Upper lobe of left lung (tissue), 6 donors: ENCODE results near the gene CAPN5. TPM values are rescaled to one million over a fixed set of nuclear protein-coding genes. Genes with fewer than 3 reads are reported as not detected.

Source experiments
- ATAC-seq, 2 donors: fragments of 200-7000 bp; cut with Tn5 transposase; one replicate each; pipeline ENCODE4 v1.9.1; 2022; ENCODE audit warnings: mild to moderate bottlenecking in 2 of 2, moderate library complexity in 2 of 2; ENCODE audit not compliant: low FRiP score in 2 of 2
- DNase-seq, 2 donors: peaks; one replicate each; pipeline ENCODE4 v3.0.0-alpha.2; 2019 to 2020
- H3K27ac ChIP-seq, 4 donors: fragments of 200-600 bp; sonication (generic); one replicate each; pipeline ENCODE4 v1.5.1; 2016 to 2019
- H3K27me3 ChIP-seq, 4 donors: fragments of 200-600 bp; sonication (generic); one replicate each; pipeline ENCODE4 v1.5.1; 2017 to 2019
- H3K36me3 ChIP-seq, 4 donors: fragments of 200-600 bp; sonication (generic); one replicate each; pipeline ENCODE4 v1.5.1; 2016 to 2019
- H3K4me1 ChIP-seq, 4 donors: fragments of 200-600 bp; sonication (generic); one replicate each; pipeline ENCODE4 v1.5.1; 2018 to 2019
- H3K4me3 ChIP-seq, 4 donors: fragments of 200-600 bp; sonication (generic); one replicate each; pipeline ENCODE4 v1.5.1; 2017 to 2019; ENCODE audit warnings: mild to moderate bottlenecking in 2 of 4, moderate library complexity in 1 of 4
- H3K9me3 ChIP-seq, 4 donors: fragments of 200-600 bp; sonication (generic); one replicate each; pipeline ENCODE4 v1.5.1; 2018 to 2019
- EP300 ChIP-seq, 4 donors: sonication (generic); formaldehyde crosslinking; IDR thresholded peaks; one replicate each; pipeline ENCODE4 v1.5.1; 2017; ENCODE audit warnings: antibody characterized with exemption in 4 of 4, control low read depth in 2 of 4
- POLR2A ChIP-seq, 4 donors: fragments of 450-650 bp; IDR thresholded peaks; one replicate each; pipeline ENCODE4 v1.5.1; 2016 to 2017; ENCODE audit warnings: antibody characterized with exemption in 4 of 4, mild to moderate bottlenecking in 2 of 4
- POLR2AphosphoS5 ChIP-seq, 2 donors: sonication (generic); formaldehyde crosslinking; IDR thresholded peaks; one replicate each; pipeline ENCODE4 v1.5.1; 2017; ENCODE audit warnings: antibody characterized with exemption in 2 of 2
- WGBS, 2 donors: methylation state at CpG; one replicate each; pipeline ENCODE4 v1.1.5; 2017 to 2018; 5-methylcytosine and 5-hydroxymethylcytosine counted together
- total RNA-seq, 6 donors: library from RNA; depleted of rRNA in 4 of 6; stranded (reverse); fragments of >200 nt in 4 of 6; gene quantifications; one replicate each; pipeline versions ENCODE4 v1.1.0 to v1.2.1, GENCODE V29; 2016 to 2021
- TF ChIP-seq, protein P1 (sequence below), 6 experiments: fragments of 450-650 bp in 4 of 6; fragments of 200-600 bp in 2 of 6; sonication (generic) in 2 of 6; IDR thresholded peaks; one replicate each; pipeline ENCODE4 v1.5.1; 2016 to 2019; ENCODE audit warnings: antibody characterized with exemption in 6 of 6
- donor health status: DM: no; HTN: no; CAD: no; lungs with moderate emphysema.
- donor health status: DM: no; HTN: yes; CAD: no; lungs with severe emphysema.

CAPN5 gene
- total RNA-seq, 6 donors from 2014 or later: 2.6 to 8.4 (median 4.4) TPM

DNA sequence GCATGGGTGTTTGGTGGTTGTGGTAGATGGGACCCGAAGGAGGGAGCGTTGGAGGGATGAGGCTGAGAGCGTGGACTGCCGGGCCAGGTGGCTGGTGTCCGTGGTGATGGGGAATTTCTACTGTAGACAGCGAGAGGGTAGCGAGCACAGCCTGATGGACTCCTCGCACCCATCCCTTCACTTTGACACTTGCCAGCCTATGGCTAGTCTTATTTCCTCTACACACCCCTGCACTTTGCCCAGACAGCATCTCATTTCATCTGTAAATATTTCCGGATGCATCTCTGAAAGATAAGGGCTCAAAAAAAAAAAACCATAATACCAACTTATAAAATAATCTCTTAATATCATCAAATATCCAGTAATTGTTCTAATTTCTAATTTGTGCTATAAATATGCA, 41.7 kb downstream of the CAPN5 start:
- 82 to 91% methylated on average over 9 of the region's 9 CpGs for WGBS, 2 donors
- H3K27ac ChIP-seq: no peak overlapping the region
- no peak for ATAC-seq

DNA sequence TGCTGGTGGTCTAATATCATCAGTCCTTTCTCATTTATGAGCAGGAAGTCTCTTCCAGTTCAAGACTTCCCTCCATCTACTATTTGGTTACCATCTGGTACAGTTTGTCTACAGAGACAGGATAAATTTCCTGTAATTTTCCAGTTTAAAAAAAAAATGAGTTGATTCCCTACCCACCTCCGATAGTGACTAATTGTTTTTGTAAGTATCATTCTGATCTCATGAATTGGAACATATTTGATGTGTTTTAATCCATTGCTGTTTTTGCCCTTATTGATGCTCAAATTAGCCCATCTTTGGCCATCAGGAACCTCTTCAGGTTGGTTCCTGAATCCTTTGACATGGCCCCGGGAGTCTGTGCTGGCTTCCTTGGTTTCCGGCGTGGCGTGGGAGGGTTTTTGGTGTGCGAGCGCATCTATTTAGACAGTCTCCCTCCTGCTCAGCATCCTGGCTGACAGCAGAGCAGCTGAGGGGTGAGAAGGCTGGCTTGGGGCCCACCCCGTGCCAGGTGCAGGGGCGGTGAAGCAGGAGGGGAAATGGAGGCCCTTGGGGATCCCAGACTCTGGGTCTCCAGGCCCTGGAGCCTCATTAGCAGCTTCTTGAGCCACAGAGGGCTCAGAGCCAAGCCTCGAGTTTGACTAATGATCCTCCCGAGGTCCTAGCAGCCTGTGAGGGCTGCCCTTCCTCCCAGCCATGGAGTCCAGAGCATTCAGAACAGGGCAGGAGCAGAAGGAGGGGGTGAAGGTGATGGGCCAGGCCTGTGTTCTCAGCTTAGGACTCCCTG, 42.7 kb downstream of the CAPN5 start:
- no peaks in the 10 kb centered on the region for H3K9me3 ChIP-seq
- no peaks in the 10 kb centered on the region for H3K36me3 ChIP-seq
- no peak overlapping the region for H3K27ac ChIP-seq
- DNase-seq (no peak), ATAC-seq (no peak)
- TF ChIP-seq EP300 (IDR thresholded peaks at IDR 0.05): no peak
- no peak for TF ChIP-seq POLR2AphosphoS5 (IDR thresholded peaks at IDR 0.05)
- TF ChIP-seq, protein P1, sequence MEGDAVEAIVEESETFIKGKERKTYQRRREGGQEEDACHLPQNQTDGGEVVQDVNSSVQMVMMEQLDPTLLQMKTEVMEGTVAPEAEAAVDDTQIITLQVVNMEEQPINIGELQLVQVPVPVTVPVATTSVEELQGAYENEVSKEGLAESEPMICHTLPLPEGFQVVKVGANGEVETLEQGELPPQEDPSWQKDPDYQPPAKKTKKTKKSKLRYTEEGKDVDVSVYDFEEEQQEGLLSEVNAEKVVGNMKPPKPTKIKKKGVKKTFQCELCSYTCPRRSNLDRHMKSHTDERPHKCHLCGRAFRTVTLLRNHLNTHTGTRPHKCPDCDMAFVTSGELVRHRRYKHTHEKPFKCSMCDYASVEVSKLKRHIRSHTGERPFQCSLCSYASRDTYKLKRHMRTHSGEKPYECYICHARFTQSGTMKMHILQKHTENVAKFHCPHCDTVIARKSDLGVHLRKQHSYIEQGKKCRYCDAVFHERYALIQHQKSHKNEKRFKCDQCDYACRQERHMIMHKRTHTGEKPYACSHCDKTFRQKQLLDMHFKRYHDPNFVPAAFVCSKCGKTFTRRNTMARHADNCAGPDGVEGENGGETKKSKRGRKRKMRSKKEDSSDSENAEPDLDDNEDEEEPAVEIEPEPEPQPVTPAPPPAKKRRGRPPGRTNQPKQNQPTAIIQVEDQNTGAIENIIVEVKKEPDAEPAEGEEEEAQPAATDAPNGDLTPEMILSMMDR (IDR thresholded peaks at IDR 0.05): no peak
- TF ChIP-seq POLR2A (IDR thresholded peaks at IDR 0.05): no peak
- 73 to 93% methylated on average over 7 to 11 of the region's 11 CpGs for WGBS, 2 donors
- H3K4me1 ChIP-seq: peaks cover 0 to 8% (median 4%) of the 10 kb centered on the region in 4 donors
- H3K4me3 ChIP-seq: no peak overlapping the region
- H3K27me3 ChIP-seq: no peaks in the 10 kb centered on the region

More for the DNA sequence above, 41.7 kb downstream of the CAPN5 start:
- Histone ChIP-seq H3K9me3 (no peaks in the 10 kb centered on the region), H3K4me3 (no peak overlapping the region), H3K4me1 (peaks cover 0 to 8% (median 4%) of the 10 kb centered on the region in 4 donors), H3K36me3 (no peaks in the 10 kb centered on the region), H3K27me3 (no peaks in the 10 kb centered on the region)
- TF ChIP-seq, protein P1 (IDR thresholded peaks at IDR 0.05): no peak
- DNase-seq: no peak

DNA sequence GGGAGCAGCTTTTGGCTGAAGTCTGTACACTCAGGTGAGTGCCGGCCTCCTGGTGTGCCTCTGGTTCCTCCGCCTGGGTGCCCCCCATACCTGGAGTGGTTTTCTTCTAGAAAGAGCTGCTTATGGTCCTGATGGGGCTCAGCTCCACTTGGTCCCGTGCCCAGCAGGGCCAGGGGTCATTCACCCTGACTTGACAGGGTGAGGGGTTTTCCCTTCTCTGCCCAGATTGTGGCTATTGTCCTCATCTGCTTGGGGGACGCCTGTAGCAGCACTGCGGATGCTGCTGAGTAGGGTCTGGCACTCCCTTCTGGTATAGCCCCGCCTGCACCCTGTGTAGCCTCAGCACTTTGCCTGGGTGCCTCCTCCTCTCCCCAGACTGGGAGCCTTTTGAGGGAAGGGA, 44.1 kb downstream of the CAPN5 start:
- ATAC-seq: no peak
- Histone ChIP-seq H3K4me3 (no peak overlapping the region), H3K27me3 (no peaks in the 10 kb centered on the region), H3K9me3 (no peaks in the 10 kb centered on the region), H3K36me3 (no peaks in the 10 kb centered on the region), H3K4me1 (peaks cover 0 to 8% (median 4%) of the 10 kb centered on the region in 4 donors), H3K27ac (no peak overlapping the region)
- WGBS, 2 donors: 93% methylated on average over 6 of the region's 6 CpGs; no CpG with 5 or more reads in 1 of the 2 donors
- DNase-seq: no peak
- TF ChIP-seq, protein P1 (IDR thresholded peaks at IDR 0.05): no peak
- TF ChIP-seq POLR2A (IDR thresholded peaks at IDR 0.05): no peak
- TF ChIP-seq EP300 (IDR thresholded peaks at IDR 0.05): no peak
- no peak for TF ChIP-seq POLR2AphosphoS5 (IDR thresholded peaks at IDR 0.05)

DNA sequence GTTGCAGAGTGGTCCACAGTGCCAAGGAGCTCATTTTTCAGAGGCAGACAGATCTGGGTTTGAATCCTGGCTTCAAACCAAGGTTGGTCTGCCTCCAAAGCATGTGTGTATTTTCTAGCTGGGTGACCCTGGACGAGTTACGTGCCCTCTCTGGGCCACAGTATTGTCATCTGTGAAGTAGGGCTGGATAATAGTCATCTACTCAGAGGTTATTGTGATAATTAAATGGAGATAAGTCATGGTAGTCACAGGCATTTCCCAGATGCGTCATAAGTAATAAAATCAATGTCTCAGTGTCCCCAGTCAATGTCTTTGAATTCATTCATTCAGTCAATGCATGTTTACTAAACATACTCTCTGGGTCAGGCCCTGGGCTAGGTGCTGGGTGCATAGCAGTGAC, 44.5 kb downstream of the CAPN5 start:
- Histone ChIP-seq H3K36me3 (no peaks in the 10 kb centered on the region), H3K27ac (no peak overlapping the region), H3K9me3 (no peaks in the 10 kb centered on the region), H3K4me3 (no peak overlapping the region), H3K27me3 (no peaks in the 10 kb centered on the region), H3K4me1 (peaks cover 0 to 8% (median 4%) of the 10 kb centered on the region in 4 donors)
- TF ChIP-seq POLR2A (IDR thresholded peaks at IDR 0.05) (no peak), POLR2AphosphoS5 (IDR thresholded peaks at IDR 0.05) (no peak), EP300 (IDR thresholded peaks at IDR 0.05) (no peak)
- TF ChIP-seq, protein P1 (IDR thresholded peaks at IDR 0.05): no peak
- ATAC-seq (no peak), DNase-seq (no peak)
- WGBS, 2 donors: 71 to 91% methylated on average over 3 of the region's 3 CpGs

DNA sequence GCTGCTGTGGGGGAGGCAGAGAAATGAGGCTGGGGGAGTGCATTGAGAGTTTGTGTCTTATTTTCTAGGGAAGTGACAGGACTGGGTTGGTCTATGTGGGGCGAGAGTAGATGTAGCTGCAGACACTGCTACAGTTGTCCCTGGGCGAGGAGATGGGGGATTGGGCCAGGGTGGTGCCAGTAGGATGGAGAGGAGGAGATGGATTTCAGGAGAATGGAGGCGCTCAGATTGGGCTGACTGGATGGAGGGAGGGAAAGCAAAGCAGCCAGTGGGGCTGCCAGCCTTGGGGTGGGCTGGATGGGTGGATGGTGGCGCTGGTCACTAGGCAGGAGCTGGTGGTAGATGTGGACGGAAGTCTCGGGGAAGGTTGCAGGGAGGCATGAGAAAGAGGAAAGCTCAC, 45.2 kb downstream of the CAPN5 start:
- H3K27me3 ChIP-seq: no peaks in the 10 kb centered on the region
- peaks cover 0 to 8% (median 4%) of the 10 kb centered on the region in 4 donors for H3K4me1 ChIP-seq
- ATAC-seq (no peak), DNase-seq (no peak)
- no peaks in the 10 kb centered on the region for H3K9me3 ChIP-seq
- TF ChIP-seq, protein P1 (IDR thresholded peaks at IDR 0.05): no peak
- TF ChIP-seq POLR2A (IDR thresholded peaks at IDR 0.05): no peak
- no peak for TF ChIP-seq EP300 (IDR thresholded peaks at IDR 0.05)
- no peak for TF ChIP-seq POLR2AphosphoS5 (IDR thresholded peaks at IDR 0.05)
- H3K27ac ChIP-seq: no peak overlapping the region
- no peaks in the 10 kb centered on the region for H3K36me3 ChIP-seq
- WGBS, 2 donors: 91 to 95% methylated on average over 6 of the region's 6 CpGs
- no peak overlapping the region for H3K4me3 ChIP-seq
